Ecto neural progenitor cell (in vitro differentiated cells): ENCODE measurements around the gene FOCAD.

ENCODE experiments used
- DNase-seq: peaks from one replicate; pipeline ENCODE4 v3.0.0-alpha.2; 2018; ENCODE audit warnings: low spot score

Gene FOCAD

GRCh38 chr9:21023861-21024260 is 339.8 kb downstream of the FOCAD start:
- DNase-seq: no peak

GRCh38 chr9:21027295-21027694 is 343.2 kb downstream of the FOCAD start:
- no peak for DNase-seq

- no peak for DNase-seq
Measured at GRCh38 chr9:21028466-21028865, 344.4 kb downstream of the FOCAD start.

GRCh38 chr9:21029661-21030060 is 345.6 kb downstream of the FOCAD start:
- no peak for DNase-seq

GRCh38 chr9:21030389-21031035 is 346.5 kb downstream of the FOCAD start:
- DNase-seq: no peak

GRCh38 chr9:21031091-21031807 is 347.2 kb downstream of the FOCAD start, which contains the start of gene HACD4:
Gene HACD4 (minus strand): TSS chr9:21031640. CDS start chr9:21031590, 50 bp downstream.
- DNase-seq: peak; percentile 71

- no peak for DNase-seq
Measured at GRCh38 chr9:21031808-21032183, 347.7 kb downstream of the FOCAD start.

GRCh38 chr9:21037278-21037677 is 353.2 kb downstream of the FOCAD start:
- DNase-seq: no peak

- no peak for DNase-seq
Measured at GRCh38 chr9:21039302-21039701, 355.2 kb downstream of the FOCAD start.

- no peak for DNase-seq
Measured at GRCh38 chr9:21042466-21042865, 358.4 kb downstream of the FOCAD start.

- DNase-seq: no peak
Measured at GRCh38 chr9:21043841-21044240, 359.8 kb downstream of the FOCAD start.
